GM12875 (cell line): ENCODE data around the gene ZNF410.
"Not testable (repeated sequence)": the region's sequence is repeated elsewhere in the genome, so short reads cannot be mapped to it uniquely, and the experiment has no call there.

ENCODE experiments used
- H3K4me3 ChIP-seq: one replicate; pipeline ENCODE4 v1.5.1; 2011; ENCODE audit warnings: low read depth, low read length, control low read depth
- TF ChIP-seq, protein P1 (sequence below): IDR thresholded peaks from 2 replicates; pipeline ENCODE4 v1.5.1; 2011; ENCODE audit warnings: low read depth, mild to moderate bottlenecking, control low read depth, inconsistent platforms, low read length, moderate library complexity, borderline replicate concordance; ENCODE audit not compliant: insufficient read depth

The ZNF410 gene

GRCh38 chr14:73887694-73888459 lies 1.2 kb downstream of the ZNF410 start:
- TF ChIP-seq, protein P1, sequence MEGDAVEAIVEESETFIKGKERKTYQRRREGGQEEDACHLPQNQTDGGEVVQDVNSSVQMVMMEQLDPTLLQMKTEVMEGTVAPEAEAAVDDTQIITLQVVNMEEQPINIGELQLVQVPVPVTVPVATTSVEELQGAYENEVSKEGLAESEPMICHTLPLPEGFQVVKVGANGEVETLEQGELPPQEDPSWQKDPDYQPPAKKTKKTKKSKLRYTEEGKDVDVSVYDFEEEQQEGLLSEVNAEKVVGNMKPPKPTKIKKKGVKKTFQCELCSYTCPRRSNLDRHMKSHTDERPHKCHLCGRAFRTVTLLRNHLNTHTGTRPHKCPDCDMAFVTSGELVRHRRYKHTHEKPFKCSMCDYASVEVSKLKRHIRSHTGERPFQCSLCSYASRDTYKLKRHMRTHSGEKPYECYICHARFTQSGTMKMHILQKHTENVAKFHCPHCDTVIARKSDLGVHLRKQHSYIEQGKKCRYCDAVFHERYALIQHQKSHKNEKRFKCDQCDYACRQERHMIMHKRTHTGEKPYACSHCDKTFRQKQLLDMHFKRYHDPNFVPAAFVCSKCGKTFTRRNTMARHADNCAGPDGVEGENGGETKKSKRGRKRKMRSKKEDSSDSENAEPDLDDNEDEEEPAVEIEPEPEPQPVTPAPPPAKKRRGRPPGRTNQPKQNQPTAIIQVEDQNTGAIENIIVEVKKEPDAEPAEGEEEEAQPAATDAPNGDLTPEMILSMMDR, result no peak
- H3K4me3 ChIP-seq, result peak overlapping the region; percentile 85

DNA sequence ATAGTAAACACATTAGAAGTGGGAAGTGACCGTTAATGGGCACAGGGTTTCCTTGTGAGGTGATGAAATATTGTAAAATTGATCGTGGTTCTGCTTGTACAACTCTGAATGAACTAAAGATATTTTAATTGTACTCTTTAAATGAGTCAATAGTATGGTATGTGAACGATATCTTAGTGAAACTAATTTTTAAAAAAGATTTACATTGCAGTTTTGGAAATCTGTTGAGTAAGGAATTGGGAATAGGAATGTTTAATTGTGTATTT lies 1.7 kb downstream of the ZNF410 start:
- peak overlapping the region; percentile 85 for H3K4me3 ChIP-seq
- TF ChIP-seq, protein P1, result no peak

DNA sequence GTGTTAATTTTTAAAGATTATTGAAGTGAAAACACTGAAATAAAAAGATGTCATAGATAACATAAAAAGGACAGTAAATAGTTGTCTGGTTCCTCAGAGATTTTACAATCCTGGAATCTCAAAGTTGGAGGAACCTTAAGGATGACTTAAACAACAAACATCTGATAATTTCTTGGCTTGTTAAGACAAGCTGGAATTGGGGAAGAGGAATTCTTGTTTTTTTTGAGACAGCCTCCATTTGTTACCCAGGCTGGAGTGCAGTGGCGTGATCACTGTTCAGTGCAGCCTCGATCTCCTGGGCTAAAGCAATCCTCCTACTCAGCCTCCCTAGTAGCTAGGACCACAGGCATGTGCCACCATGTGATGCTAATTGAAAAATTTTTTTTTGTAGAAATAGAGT lies 2.3 kb downstream of the ZNF410 start:
- H3K4me3 ChIP-seq, result no peak overlapping the region
- TF ChIP-seq, protein P1, result no peak

GRCh38 chr14:73889376-73889775 lies 2.7 kb downstream of the ZNF410 start:
- no peak overlapping the region for H3K4me3 ChIP-seq
- TF ChIP-seq, protein P1, result no peak

- H3K4me3 ChIP-seq, result not testable (repeated sequence)
These were observed 7.6 kb downstream of the ZNF410 start for GRCh38 chr14:73894180-73894687.

GRCh38 chr14:73895939-73896338 lies 9.3 kb downstream of the ZNF410 start:
- H3K4me3 ChIP-seq, result no peak overlapping the region
- TF ChIP-seq, protein P1, result no peak

DNA sequence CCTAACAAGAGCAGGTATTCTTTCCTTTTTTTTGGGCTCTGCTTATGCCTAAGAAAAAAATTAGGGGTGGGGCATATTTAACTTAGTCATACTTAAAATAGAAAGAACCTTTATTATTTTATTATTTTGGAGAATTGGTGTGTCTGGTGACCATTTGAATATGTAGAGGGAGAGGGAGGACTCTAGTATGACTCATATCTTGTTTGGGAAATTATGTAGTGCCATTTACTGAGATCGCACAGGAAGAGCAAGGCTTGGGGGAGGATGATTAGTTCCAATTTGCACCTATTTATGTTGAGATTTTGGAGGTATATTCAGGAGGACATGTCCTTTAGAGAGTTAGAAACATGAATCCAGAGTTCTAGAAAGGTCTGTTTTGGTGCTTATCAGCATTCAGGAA lies 9.9 kb downstream of the ZNF410 start:
- H3K4me3 ChIP-seq, result no peak overlapping the region
- TF ChIP-seq, protein P1, result no peak
